CD4-positive, alpha-beta T cell treated with Interferon alpha-2 for 1 hour (primary cell): Measurements from ENCODE around the gene TBC1D25.

Experiments
- DNase-seq, 2 donors: peaks; one replicate each; pipeline ENCODE4 v3.0.0-alpha.2; 2020 to 2022

Gene TBC1D25

GRCh38 chrX:48569958-48570357, 30.4 kb downstream of the TBC1D25 start:
- no peak for DNase-seq

GRCh38 chrX:48573690-48574269, 34.3 kb downstream of the TBC1D25 start:
- no peak for DNase-seq

- DNase-seq, result peak; percentile 96
These were observed 35.1 kb downstream of the TBC1D25 start, which contains the start of gene RBM3 for GRCh38 chrX:48574270-48575266. RBM3 (plus strand) TSS chrX:48574484; CDS start chrX:48575181, 697 bp downstream.

GRCh38 chrX:48575642-48576041, 36.1 kb downstream of the TBC1D25 start:
- DNase-seq, result no peak

- DNase-seq, result no peak
These were observed 36.6 kb downstream of the TBC1D25 start for GRCh38 chrX:48576108-48576507.

GRCh38 chrX:48578661-48579128, 39.2 kb downstream of the TBC1D25 start:
- no peak for DNase-seq

GRCh38 chrX:48579259-48579658, 39.7 kb downstream of the TBC1D25 start:
- DNase-seq, result no peak

- no peak for DNase-seq
These were observed 41.1 kb downstream of the TBC1D25 start for GRCh38 chrX:48580662-48581061.

- no peak for DNase-seq
These were observed 45.2 kb downstream of the TBC1D25 start for GRCh38 chrX:48584698-48585097.

GRCh38 chrX:48589482-48590162, 50.1 kb downstream of the TBC1D25 start:
- no peak for DNase-seq

GRCh38 chrX:48590203-48591103, 50.9 kb downstream of the TBC1D25 start:
- no peak for DNase-seq

GRCh38 chrX:48591255-48591791, 51.8 kb downstream of the TBC1D25 start:
- DNase-seq, result no peak

GRCh38 chrX:48592971-48593370, 53.5 kb downstream of the TBC1D25 start:
- no peak for DNase-seq

- no peak for DNase-seq
These were observed 56.4 kb downstream of the TBC1D25 start for GRCh38 chrX:48595929-48596328.

- DNase-seq, result peak; percentile 94
These were observed 58.1 kb downstream of the TBC1D25 start, which contains the start of gene WDR13 for GRCh38 chrX:48597353-48598264. WDR13 (plus strand) TSS chrX:48597492; CDS start chrX:48597997, 505 bp downstream.

- no peak for DNase-seq
These were observed 59.1 kb downstream of the TBC1D25 start for GRCh38 chrX:48598614-48599013.

GRCh38 chrX:48599341-48599740, 59.8 kb downstream of the TBC1D25 start:
- DNase-seq, result no peak

- no peak for DNase-seq
These were observed 60.7 kb downstream of the TBC1D25 start for GRCh38 chrX:48600226-48600625.

GRCh38 chrX:48601741-48602394, 62.4 kb downstream of the TBC1D25 start:
- DNase-seq, result no peak

- DNase-seq, result no peak
These were observed 65.2 kb downstream of the TBC1D25 start for GRCh38 chrX:48604701-48605100.
